Measurements from ENCODE around the gene PPP1R26. TPM values are rescaled to one million over a fixed set of nuclear protein-coding genes. Genes with fewer than 3 reads are reported as not detected.
A peak's percentile ranks its signal among the peaks of the same experiment; 100 is the strongest.

The PPP1R26 gene
- total and polyA plus RNA-seq, 2 of the 4 experiments (the other 2 are of a cell fraction) = 3.8 to 5.6 TPM

GRCh38 chr9:135506327-135507103 is 26.9 kb downstream of the PPP1R26 start:
- Histone ChIP-seq H4K91ac (ENCODE audit: insufficient read depth, low read depth, low read length) (no peak overlapping the region), H3K4me1 (ENCODE audit: control insufficient read depth, insufficient read depth, low read length) (peaks cover 5% of the 10 kb centered on the region; the same call in 1 of the 2 replicates), H4K5ac (ENCODE audit: low read depth, low read length) (no peak overlapping the region), H2BK5ac (ENCODE audit: low read depth, low read length, poor library complexity, severe bottlenecking) (no peak overlapping the region), H3K14ac (replicated peaks; ENCODE audit: low read depth, low read length) (no peak overlapping the region), H3K9ac (ENCODE audit: low read depth, low read length) (no peak overlapping the region), H3K4me2 (ENCODE audit: low read depth, low read length) (no peak overlapping the region), H2AK9ac (replicated peaks; ENCODE audit: low read depth, low read length, poor library complexity) (peak overlapping the region; percentile 55), H3K56ac (ENCODE audit: extremely low read depth, insufficient read depth, low read length) (no peak overlapping the region), H3K27ac (ENCODE audit: insufficient read depth, low read length) (no peak overlapping the region), H3K18ac (ENCODE audit: low read depth, low read length) (no peak overlapping the region), H3K4ac (ENCODE audit: low read depth, low read length) (no peak overlapping the region), H4K8ac (ENCODE audit: low read depth in 2 of 2, low read length in 2 of 2) (no peak overlapping the region), H2BK20ac (ENCODE audit: low read depth, low read length) (no peak overlapping the region), H3K9me1 (ENCODE audit: insufficient read depth, low read length) (no peaks in the 10 kb centered on the region), H2AK5ac (ENCODE audit: low read depth, low read length) (no peak overlapping the region), H3K27me3 (ENCODE audit: control insufficient read depth, insufficient read depth, low read length) (peaks cover 2% of the 10 kb centered on the region; the same call in 1 of the 2 replicates), H3K9me3 (ENCODE audit: control insufficient read depth, insufficient read depth, low read length) (no peaks in the 10 kb centered on the region), H2BK15ac (ENCODE audit: low read depth, low read length) (no peak overlapping the region), H2AFZ (replicated peaks; ENCODE audit: low read length, poor library complexity) (no peak overlapping the region), H3K79me1 (ENCODE audit: low read depth in 1 of 2, low read length in 2 of 2) (peaks cover 4 to 31% of the 10 kb centered on the region in 2 experiments), H2BK120ac (ENCODE audit: low read depth, low read length) (no peak overlapping the region), H3K36me3 (ENCODE audit: control insufficient read depth, insufficient read depth, low read length) (peaks cover 27% of the 10 kb centered on the region), H3K23ac (ENCODE audit: low read depth, low read length) (no peak overlapping the region), H4K20me1 (ENCODE audit: insufficient read depth, low read length) (peaks cover 32% of the 10 kb centered on the region), H3K4me3 (ENCODE audit: insufficient read depth, low read depth, low read length) (no peak overlapping the region)
- intact Hi-C loops (cut with micrococcal nuclease) = no loop called here
- ATAC-seq (ENCODE audit: low read depth) = 0 out of 2 replicates have a peak, but pooled peaks have one; percentile 7
- CTCF ChIA-PET = no interaction called here
- WGBS, 2 experiments (ENCODE audit: extremely low coverage in 2 of 2, insufficient read length in 1 of 2) = 60% methylated on average over 1 of the region's 14 CpGs; no CpG with 5 or more reads in 1 of the 2 experiments
- BruUV-seq (replicated peaks) = no TSS peak
- TF ChIP-seq FOS (IDR thresholded peaks at IDR 0.05; ENCODE audit: low read depth, low read length) (no peak), RFX5 (IDR thresholded peaks at IDR 0.05; ENCODE audit: low read depth, low read length) (no peak), RAD21 (IDR thresholded peaks at IDR 0.05; ENCODE audit: low read length) (no peak), CEBPB (IDR thresholded peaks at IDR 0.05; ENCODE audit: low read depth, low read length) (no peak), MAFK (IDR thresholded peaks at IDR 0.05; ENCODE audit: low read depth, low read length) (no peak), RCOR1 (IDR thresholded peaks at IDR 0.05; ENCODE audit: insufficient replicate concordance, low read length) (no peak), SMC3 (IDR thresholded peaks at IDR 0.05; ENCODE audit: low read depth, low read length) (no peak), CHD1 (IDR thresholded peaks at IDR 0.05; ENCODE audit: low read depth, low read length) (no peak), ELK1 (IDR thresholded peaks at IDR 0.05; ENCODE audit: borderline replicate concordance, low read depth, low read length) (no peak), NFE2L2 (IDR thresholded peaks at IDR 0.05; ENCODE audit: low read depth, low read length) (no peak), MAZ (IDR thresholded peaks at IDR 0.05; ENCODE audit: borderline replicate concordance, low read depth, low read length) (no peak), BHLHE40 (IDR thresholded peaks at IDR 0.05; ENCODE audit: low read depth, low read length) (no peak), CTCF (conservative IDR thresholded peaks at IDR 0.05; ENCODE audit: low read depth, low read length) (no peak), USF2 (IDR thresholded peaks at IDR 0.05; ENCODE audit: low read depth, low read length) (no peak), MXI1 (IDR thresholded peaks at IDR 0.05; ENCODE audit: borderline replicate concordance, low read depth, low read length) (no peak)
- POLR2A ChIA-PET (ENCODE audit: unreplicated experiment) = no interaction called here
- in situ Hi-C loops (cut with MboI; ENCODE audit: low sequenced_read_pairs) = no loop called here
- no peak for DNase-seq
- dilution Hi-C loops (cut with HindIII; ENCODE audit: low sequenced_read_pairs, unreplicated experiment) = no loop called here
